AG10803 (cell line): ENCODE results near the gene ORAI1.
"Not testable (repeated sequence)": the region's sequence is repeated elsewhere in the genome, so short reads cannot be mapped to it uniquely, and the experiment has no call there.

Source experiments
- DNase-seq: peaks from one replicate; pipeline ENCODE4 v3.0.0; 2010; ENCODE audit warnings: low read depth
- H3K4me3 ChIP-seq: 2 replicates; pipeline ENCODE4 v1.5.1; 2011; ENCODE audit warnings: mild to moderate bottlenecking, low read length, control low read depth
- CTCF ChIP-seq: conservative IDR thresholded peaks from 2 replicates; pipeline ENCODE4 v1.5.1; 2011; ENCODE audit warnings: mild to moderate bottlenecking, low read length, control low read depth, inconsistent platforms

The ORAI1 gene

GRCh38 chr12:121579981-121580868, 46.1 kb upstream of the ORAI1 start:
- TF ChIP-seq CTCF, result no peak
- peak; percentile 61 for DNase-seq
- peak overlapping the region; percentile 67 for H3K4me3 ChIP-seq

- peak; percentile 40 for DNase-seq
- peak within 1 kb of the TSS; percentile 67 for H3K4me3 ChIP-seq
- TF ChIP-seq CTCF, result no peak
These were observed 45.2 kb upstream of the ORAI1 start, which contains the start of gene KDM2B for GRCh38 chr12:121580959-121581685. Gene KDM2B, minus strand, starts transcription at chr12:121581023. Its CDS starts 112 bp downstream, at chr12:121580911.

GRCh38 chr12:121581686-121582429, 44.5 kb upstream of the ORAI1 start:
- peak overlapping the region; percentile 67 for H3K4me3 ChIP-seq
- TF ChIP-seq CTCF, result peak; percentile 39
- peak; percentile 71 for DNase-seq

GRCh38 chr12:121582583-121583333, 43.6 kb upstream of the ORAI1 start:
- DNase-seq, result no peak
- no peak overlapping the region for H3K4me3 ChIP-seq
- no peak for TF ChIP-seq CTCF

GRCh38 chr12:121583334-121583661, 43.0 kb upstream of the ORAI1 start:
- DNase-seq, H3K4me3 ChIP-seq: not testable (repeated sequence)

GRCh38 chr12:121584885-121585284, 41.4 kb upstream of the ORAI1 start:
- not testable (repeated sequence) for DNase-seq, H3K4me3 ChIP-seq

- DNase-seq, result peak; percentile 44
- TF ChIP-seq CTCF, result no peak
- peak overlapping the region; percentile 42 for H3K4me3 ChIP-seq
These were observed 35.7 kb upstream of the ORAI1 start for GRCh38 chr12:121590476-121591143.
